Gastroesophageal sphincter (tissue), 3 donors: ENCODE results near the gene PPP6R3.

Source experiments
- CTCF ChIP-seq, 4 experiments: fragments of 200-600 bp in 2 of 4; fragments of 450-650 bp in 2 of 4; sonication (generic) in 1 of 4; IDR thresholded peaks; one replicate each; pipeline ENCODE4 v1.5.1; 2017 to 2019; ENCODE audit warnings: antibody characterized with exemption in 4 of 4, mild to moderate bottlenecking in 2 of 4, moderate library complexity in 2 of 4
- EP300 ChIP-seq: sonication (generic); formaldehyde crosslinking; IDR thresholded peaks from one replicate; pipeline ENCODE4 v1.6.1; 2017; ENCODE audit warnings: antibody characterized with exemption, mild to moderate bottlenecking
- POLR2A ChIP-seq, 2 donors: fragments of 450-650 bp; IDR thresholded peaks; one replicate each; pipeline ENCODE4 v1.6.1; 2017; ENCODE audit warnings: antibody characterized with exemption in 2 of 2, mild to moderate bottlenecking in 2 of 2, moderate library complexity in 1 of 2
- POLR2AphosphoS5 ChIP-seq: sonication (generic); formaldehyde crosslinking; IDR thresholded peaks from one replicate; pipeline ENCODE4 v1.6.1; 2017; ENCODE audit warnings: antibody characterized with exemption

GRCh38 chr11:68539395-68539794, 78.8 kb downstream of the PPP6R3 start:
- TF ChIP-seq CTCF (IDR thresholded peaks at IDR 0.05) (no peak), POLR2A (IDR thresholded peaks at IDR 0.05) (no peak), POLR2AphosphoS5 (no peak), EP300 (no peak)
